Measurements from ENCODE around the gene SORCS2.

DNA sequence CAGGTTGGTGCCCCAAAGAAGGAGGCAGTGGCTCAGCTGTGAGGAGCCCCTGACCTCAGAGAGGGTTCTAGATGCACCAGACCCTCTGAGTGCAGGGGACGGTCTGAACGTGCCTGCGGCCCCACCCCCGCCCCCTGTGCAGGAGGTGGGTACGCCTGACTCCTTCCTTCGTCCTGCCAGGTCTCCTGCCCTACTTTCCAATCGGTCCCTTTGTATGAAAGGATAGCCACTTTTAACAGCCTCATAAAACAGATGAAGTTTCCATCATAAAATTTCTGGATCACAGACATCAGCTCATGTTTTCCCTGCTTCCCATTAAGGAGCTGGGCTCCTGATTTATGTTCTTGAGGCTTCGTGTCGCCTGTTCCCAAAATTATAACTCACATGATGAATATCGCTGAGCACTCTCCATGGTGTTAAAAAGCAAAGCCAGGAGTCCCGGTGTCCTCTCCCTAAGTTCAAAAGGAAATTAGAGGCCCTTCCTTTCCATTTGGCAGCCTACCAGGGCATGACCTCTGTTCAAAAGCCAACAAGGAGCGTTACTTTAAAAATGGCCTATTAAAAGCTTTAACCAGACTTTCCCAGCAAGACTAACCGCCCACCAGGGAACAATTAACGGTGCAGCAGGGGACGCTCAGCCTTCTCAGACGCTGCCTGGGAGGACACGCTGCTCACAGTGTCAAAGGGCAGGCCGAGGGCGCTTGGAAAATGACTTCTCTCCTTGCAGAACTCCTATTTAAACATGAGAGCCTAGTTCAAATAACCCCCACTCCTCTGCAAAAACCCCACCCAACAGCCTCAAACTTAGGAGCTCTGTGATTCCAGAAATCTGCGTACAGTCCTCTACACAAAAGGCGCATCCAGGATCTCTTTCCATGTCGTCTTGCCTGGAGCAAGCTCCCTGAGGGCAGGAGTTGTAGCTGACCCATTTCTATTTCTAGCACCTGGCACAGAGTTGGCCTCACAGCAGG is 565.4 kb downstream of the SORCS2 start:
- TF ChIP-seq SUZ12 (IDR thresholded peaks at IDR 0.05; ENCODE audit: extremely low read depth, insufficient read depth, insufficient read length) (no peak), YY1 (IDR thresholded peaks at IDR 0.05; ENCODE audit: insufficient read depth, insufficient read length) (no peak)
